Hematopoietic multipotent progenitor cell treated with erythropoietin and hydrocortisone succinate and interleukin-3 and kit ligand, for 8 days (in vitro differentiated cells): ENCODE results near the gene WRNIP1.
A peak's percentile ranks its signal among the peaks of the same experiment; 100 is the strongest.
"Not testable (repeated sequence)": the region's sequence is repeated elsewhere in the genome, so short reads cannot be mapped to it uniquely, and the experiment has no call there.

Experiments used
- DNase-seq: peaks from one replicate; pipeline ENCODE4 v3.0.0-alpha.2; 2015

The WRNIP1 gene

DNA sequence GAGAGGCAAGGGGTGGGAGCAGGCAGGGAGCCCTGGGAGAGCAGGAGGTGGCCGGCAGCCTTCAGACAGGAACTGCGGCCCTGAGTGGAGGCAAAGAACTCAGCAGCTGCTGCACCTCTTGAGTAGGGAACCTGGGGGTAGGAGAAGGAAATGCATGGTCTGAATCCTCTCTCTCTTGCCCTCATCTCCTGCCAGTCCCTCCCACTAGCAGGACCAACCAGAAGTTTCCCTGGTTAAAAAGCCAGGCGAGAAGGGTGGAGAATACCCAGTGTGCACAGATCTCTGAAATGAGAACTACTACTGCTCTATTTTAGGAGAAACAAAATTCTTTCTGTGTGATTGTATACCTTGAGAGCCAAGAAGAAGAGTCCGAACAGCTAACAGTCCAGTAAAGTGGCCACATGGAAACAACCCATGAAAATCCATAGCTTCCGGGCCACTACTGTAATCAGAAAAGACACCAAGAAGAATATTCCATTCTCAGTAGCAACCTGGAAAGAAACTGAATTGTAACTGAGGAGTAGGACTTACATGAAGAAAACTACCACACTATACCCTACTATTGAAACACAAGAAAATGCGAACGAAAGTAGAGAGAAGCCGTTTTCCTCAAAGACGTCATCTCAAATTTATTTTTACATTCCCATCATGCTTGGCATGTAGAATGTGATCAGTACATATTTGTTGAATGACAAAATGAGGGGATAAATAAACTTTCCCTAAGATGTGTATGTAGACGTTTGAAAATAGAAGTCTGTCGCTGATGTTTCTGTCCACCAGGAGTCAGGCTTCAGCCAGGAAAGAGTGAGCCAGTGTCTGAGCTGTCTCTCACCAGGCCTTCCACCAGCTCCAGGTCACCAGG lies 25.6 kb downstream of the WRNIP1 start:
- peak; percentile 82 for DNase-seq

DNA sequence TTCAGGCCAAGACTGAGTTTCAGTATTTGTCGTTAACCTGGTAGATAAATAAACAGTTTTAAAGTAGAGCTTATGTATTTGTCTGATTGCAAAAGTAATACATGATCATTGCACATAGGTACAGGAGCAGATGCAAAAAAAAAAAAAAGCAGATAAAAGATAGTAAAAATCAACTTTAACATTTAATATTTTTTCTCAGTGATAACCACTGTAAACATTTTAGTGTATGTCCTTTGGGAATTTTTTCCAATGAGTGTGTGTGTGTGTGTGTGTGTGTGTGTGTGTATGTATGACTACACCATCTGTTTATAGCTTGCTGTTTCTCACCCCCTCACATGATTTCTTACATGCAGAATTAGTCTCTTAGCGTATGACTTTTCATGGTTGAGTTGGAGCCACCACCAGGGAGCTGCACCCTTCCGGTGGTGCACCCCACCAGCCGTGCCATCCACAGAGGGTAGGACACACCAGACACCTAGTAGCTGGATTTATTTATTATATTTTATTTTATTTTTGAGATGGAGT lies 26.3 kb downstream of the WRNIP1 start:
- DNase-seq: no peak

DNA sequence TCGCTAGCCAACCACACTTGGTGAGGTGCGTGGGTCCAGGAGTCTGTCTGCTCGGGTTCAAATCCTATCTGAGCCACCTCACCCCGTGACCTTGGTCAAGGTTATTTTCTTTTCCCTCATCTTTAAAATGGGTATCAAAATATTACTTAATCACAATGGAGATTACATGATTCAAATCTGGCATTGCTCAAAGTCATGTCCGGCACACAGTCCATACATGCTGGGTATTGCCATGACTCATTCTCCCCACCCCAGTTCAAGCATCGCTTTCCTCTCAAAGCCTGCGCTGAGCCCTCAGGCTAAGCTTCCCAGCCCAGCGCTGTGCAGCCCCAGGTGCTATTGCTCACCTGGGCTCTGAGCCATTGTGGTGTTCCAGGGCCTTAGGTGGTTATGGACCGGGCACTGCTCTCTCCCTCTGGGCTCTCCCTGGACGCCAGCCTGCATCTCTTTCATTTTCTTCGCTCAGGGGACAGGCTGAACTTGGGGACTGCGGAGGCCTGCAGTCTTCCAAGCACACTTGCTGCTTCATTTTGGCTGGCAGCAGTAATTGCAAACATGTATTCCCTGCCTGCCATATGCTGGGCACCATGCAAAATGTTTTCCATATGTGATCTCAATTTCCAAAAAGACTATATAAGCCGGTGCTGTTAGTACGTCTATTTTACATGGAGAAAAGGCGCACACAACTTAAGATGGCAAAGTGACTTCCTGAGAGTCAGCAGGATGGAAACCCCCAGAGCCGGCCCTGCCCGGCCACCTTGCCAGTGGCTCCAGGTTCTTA lies 27.3 kb downstream of the WRNIP1 start:
- DNase-seq: no peak

DNA sequence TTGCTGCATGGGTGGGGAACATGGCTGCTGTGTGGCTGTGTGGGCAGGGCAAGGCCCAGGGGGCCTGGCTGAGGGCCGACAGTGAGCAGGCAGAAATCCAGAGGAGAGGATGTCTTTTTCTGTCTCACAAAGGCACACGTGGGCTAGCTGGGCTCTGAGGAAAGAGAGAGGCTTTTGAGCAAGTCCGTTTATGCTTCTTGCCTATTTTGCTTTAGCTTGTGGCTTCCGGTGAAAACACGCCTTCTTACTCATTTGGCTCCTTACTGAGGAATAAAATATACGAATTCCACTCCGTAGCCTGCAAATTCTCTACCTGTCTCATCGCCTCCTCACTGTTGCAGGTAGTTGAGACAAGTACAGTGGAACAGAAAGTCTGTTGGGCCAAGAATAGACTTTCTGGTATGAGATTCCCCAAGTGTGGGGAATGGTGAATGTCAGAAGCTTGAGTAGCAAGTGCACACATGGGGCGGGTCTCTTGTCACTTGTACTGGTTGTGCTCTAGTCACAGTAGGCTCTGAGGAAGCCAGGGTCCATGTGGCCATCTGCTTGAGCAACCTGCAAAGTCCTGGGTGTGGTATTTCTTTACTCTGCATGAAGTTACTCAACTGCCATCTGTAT lies 28.4 kb downstream of the WRNIP1 start:
- peak; percentile 65 for DNase-seq

DNA sequence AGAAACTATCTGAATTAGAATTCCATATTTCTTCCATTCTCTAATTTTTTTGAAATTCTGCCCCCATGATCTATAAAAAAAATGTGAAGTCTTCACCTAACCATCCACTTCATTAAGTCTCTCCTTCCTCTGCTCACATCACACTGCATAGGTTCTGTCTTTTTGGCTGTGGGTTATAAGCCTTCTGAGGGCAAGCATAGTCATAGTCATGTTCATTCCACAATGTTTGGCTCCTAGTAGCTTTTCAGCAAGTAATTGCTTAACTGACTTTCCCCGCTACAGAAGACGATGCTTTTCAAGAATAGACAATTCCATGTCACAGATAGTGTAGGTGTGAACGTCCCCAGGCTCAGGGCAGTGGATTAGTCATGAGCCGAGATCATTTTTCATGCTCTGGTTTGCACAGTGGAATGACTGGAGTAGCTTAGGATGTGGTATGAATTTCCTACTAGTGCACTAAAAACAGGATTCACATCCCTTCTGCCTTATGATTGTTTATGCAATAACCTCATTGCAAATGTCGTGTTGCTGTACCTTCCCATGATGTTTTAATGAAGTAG lies 29.1 kb downstream of the WRNIP1 start:
- no peak for DNase-seq

DNA sequence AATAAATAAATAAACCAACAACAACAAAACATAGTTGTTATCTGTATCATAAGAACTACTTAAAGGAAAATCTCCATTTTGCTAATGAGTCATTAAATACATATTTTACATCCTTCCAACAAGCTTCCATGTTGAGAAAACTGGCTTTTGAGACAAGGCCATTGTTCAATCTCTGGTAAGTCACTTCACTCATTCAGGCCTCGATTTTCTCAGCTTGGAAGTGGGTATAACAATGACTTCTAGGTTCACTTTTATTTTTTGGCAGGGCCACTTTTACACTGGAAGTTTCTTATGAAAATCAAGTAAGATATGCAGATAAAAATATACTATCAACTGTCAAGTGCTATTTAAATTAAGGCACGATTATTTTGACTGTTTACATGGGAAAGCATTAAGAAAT lies 30.0 kb downstream of the WRNIP1 start:
- no peak for DNase-seq

DNA sequence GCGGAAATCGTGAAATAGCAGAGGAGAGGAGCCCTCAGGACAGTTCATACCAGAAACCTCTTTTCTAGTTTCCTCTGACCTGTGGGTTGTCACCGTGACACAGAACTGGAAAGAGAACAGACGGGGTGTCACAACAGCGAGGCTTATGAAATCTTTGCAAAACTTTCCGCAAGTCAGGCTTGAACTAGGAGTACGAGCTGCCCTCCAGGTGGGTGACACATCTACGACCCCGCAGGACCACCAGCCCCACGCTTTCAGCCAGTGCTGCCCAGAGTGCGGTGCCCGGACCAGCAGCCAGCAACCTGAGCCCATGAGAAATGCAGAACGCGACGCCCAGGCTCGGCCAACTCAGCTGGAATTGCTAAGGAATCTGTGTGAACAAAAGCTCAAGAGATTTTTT lies 30.8 kb downstream of the WRNIP1 start:
- DNase-seq: no peak

DNA sequence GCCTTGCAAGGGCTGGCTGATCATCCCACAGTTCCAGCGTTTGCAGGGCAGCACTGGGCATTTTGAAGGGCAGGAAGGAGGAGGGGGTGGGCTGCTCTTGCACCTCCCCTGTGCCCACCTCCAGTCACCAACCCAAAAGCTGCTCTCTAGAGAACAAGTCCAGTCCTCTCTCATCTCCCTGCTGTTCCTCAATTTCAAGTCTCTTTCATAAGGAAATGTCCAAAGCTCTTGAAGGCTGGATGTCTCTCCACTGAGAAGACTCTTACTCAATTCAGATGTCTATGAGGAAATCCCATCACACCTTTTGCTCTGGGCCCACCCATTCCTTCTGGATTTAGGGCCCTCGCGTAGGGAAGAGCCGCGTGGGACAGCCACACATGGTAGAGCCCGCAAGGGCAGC lies 31.7 kb downstream of the WRNIP1 start:
- no peak for DNase-seq

DNA sequence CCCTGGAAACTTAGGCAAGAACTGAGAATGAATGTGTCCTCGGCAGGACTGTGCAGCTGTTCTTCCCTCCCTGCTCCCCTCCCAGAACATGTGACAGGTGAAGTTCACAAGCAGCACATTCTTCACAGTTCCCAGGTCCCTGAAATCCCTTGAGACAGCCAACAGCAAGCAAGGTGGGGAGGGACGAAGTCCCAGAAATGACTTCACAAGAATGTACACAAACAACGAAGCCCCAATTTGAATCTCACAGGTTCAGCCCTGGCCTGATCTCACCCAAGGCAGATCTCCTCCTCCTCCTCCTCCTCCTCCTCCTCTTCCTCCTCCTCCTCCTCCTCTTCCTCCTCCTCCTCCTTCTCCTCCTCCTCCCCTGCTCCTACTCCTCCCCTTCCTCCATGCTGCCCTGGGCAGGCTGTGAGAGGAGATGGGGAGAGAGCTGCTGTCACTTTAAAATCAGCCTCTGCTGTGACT lies 32.4 kb downstream of the WRNIP1 start:
- no peak for DNase-seq

DNA sequence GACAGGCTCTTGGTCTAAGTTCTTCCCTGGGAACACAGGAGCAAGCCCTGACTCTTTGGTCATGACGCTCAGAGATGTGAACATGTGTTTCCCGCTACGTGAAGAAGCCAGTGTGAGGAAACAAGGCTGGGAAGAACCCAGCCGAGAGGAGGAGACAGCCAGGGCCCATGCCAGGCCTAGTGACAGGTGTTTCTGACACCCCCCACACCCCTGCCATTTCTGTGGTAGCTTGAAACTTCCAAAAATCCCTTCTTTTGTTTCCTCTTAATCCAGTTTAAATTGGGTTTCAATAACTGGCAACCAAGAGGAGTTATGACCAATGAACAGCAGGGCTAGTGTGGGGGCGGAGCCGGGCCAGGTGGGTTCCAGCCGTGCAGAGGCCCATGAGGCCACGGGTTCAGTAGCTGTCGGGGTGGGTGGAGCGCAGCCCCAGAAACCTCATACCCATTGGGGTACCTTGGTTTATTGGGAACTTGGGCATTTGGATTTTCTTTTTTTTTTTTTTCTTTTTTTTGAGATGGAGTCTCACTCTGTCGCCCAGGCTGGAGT lies 33.5 kb downstream of the WRNIP1 start:
- DNase-seq: no peak

DNA sequence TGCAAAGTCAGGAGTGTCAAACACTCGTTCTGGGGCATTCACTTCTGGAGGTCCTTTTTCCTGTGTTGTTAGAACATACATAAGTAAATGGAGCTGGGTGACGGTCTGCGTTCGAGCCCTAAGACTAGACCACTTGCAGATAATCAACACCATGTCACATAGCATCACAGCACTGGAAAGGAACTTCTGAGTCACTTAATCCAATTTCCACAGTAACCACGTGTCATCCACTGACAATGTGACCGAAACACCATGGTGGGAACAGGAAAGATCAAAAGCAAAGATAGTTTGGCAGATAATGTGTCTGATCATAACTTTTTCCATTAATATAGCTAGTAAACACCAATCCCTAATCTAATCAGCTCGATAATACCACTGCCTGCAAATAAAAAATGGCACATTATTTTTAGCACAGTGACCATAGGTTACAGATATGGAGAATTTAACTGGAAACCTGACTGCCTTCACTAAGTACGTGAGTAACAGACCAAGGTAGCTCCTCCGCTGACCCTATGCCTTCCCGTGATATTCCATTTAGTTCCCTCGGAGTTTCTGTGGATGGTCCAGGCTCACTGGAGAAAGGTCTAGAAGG lies 34.8 kb downstream of the WRNIP1 start:
- peak; percentile 72 for DNase-seq

DNA sequence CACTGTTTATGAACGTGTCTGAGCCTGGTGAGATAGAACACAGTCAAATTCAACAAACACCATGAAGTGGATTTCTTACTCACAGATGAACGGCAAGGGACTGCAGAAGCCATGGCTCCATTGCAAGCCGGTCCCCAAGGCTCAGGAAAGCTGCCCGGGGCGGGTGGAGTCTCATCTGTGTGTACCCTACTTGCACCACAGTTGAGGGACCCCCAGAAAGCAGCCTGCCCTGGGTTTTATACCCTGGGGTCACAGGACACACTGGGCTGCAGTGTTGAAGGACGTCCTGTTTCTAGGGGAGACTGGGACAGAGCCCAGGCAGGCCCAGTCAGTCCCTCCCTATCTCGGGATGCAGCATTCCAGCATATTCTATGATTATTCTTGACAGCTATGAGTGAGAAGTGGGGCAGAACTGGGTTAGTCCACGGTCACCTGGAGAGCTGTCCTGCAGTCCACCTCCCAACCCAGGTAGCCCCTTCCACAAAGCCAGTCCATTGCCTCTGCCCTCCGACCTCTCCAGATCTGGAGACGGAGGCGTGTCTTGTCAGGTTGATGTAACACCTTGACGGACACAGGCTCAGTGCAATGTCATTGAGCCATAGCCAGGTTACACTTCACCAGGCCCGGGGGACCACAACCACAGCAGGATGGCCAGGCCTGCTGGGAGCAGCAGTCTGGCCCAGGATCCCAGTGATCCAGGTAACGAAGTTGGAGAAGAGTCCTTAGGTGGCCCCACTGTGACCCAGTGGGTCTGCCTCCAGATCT lies 35.5 kb downstream of the WRNIP1 start:
- DNase-seq: no peak

DNA sequence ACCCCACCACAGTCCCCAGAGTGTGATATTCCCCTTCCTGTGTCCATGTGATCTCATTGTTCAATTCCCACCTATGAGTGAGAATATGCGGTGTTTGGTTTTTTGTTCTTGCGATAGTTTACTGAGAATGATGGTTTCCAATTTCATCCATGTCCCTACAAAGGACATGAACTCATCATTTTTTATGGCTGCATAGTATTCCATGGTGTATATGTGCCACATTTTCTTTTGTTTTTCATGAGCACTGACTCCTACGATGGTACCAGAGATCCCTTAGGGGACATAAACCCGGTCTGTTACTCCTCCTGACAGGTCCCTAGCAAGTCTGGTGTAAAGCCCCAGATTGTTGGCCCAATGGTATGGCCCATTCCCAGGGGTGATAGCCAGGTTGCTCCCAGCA lies 36.5 kb downstream of the WRNIP1 start:
- not testable (repeated sequence) for DNase-seq

DNA sequence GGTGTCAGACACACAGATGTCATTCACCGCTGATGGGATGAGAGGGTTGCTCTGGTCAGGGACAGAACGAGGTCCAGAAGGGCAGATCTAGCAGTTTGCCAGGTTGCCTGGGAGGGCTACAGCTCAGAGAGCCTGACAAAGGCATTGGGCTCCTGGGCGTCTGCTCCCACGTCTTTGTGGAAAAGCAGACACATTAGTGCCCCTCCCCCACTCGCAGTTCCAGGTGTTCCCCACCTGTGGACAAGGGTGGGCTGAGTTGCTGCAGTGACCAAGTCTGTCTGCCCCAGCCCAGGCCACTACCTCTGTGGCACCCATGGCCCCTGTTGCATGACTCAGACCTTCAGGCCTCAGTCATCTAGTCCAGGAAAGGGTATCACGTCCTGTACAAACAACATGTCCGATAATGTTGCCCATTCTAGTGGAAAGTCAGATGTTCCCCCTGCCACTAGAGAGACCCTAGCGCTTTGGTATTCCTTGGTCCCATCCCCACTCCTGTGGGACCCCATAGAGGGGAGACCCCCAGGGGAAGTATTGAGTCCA lies 37.4 kb downstream of the WRNIP1 start:
- no peak for DNase-seq

DNA sequence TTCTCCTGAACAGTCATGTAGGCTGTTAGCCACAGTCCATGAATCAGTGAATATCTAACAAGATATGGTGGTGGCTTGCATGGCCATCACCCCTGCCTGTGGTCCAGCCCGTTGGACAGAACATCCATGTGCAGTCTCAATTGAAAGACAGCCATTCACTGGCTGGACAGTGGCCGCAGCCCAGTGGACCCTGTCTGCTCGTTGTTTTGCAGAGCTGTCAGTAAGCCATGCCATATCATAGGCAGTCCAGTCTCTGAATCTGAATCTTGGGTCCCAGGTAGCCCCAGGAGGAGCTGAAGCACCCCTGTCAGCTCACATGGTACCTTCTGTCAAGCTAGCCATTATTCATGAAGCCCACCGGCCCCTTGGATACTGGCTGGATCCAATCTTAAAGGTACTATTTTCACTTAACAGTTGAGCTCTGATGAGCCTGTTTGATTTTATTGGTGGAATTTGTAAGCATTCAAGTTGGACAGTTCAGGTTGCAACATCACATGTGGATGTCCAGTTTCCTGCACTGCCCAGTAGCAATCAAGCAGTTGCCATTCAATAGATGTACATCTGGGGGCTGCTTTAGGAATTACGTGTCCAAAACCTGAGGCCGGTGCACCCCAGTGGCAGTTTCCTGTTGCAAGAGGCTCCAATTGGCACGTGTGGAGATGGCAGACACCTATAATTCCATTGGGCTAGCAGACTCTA lies 38.7 kb downstream of the WRNIP1 start:
- DNase-seq: no peak

DNA sequence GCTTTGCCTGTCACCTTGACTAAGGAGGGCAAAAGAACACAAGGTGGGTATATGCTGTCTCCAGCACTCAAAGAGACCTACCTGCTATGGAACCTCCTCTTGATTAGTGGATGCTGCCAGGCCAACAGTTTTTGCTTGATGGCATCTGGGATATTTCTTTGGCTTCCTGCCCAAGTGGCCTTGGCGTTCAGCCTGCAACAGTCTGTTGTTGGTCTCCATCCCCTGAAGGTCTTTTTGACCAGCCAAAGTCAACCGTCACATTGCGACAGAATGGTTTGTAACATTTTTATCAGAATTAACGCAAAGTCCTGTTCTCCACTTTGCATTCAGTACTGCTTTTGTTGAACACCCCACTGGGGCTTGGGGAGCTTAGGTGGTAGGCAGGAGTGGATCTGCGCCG lies 39.3 kb downstream of the WRNIP1 start:
- DNase-seq: no peak

DNA sequence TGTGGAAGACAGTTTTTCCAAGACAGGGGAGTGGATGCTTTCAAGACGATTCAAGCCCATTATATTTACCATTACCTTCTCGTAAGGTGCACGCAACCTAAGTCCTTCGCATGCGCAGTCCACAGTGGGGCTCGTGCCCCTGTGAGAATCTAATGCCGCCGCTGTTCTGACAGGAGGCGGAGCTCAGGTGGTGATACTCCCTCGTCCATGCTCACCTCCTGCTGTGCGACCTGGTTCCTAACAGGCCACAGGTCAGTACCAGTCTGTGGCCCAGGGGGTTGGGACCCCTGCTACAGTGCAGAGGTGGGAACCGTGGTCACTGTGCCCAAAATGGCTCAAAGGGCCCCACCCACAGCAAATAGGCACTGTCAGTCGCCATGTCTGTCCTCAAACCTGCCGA lies 39.8 kb downstream of the WRNIP1 start:
- DNase-seq: no peak

DNA sequence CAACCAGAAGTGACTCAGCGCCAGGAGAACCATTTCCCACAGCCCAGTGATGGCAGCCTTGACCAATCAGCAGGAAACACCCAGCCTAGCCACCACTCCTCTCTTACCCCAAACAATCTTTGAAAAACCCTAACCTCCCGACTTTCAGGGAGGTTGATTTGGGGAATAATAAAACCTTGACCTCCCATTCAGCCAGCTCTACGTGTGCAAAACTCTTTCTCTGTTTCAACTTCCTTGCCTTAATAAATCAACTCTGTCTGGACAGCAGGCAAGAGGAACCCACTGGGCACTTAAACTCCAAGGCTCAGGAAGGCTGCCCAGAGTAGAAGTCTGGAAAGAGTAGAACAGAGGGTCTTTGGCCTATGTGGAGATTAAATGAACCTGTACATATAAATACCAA lies 41.5 kb downstream of the WRNIP1 start:
- DNase-seq: no peak

DNA sequence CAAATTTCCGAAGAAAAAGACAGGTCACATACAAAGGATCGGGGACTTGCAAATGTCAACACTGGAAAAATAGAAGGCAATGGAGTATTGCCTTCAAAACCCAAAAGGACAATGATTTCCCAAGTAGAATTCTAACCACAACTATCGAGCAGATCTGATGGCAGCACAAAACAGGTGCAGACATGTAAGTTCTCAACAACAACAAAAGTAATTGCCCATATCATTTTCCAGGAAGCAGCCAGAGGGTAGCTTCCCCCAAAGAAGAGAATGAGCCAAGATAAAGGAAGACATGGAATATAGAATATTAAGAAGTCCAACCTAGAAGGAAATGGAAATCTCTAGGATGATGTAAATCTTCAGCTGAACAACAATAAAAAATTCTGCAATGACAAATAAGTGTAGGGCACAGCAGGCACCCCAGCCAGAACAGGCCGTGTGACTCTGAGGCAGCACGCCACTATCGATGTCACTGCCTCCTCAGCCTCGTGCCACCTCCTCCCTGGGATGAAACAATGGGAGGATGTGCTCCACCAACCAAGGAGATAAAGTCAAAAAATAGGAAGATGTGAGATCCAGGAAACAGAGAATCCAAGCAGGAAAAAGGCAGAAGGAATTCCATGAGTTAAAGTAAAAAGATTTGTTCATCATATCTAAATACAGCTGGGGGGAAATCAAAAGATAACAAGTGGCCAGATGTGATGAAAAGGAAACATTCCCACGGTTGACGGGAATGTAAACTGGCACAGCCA lies 42.3 kb downstream of the WRNIP1 start:
- DNase-seq: no peak

DNA sequence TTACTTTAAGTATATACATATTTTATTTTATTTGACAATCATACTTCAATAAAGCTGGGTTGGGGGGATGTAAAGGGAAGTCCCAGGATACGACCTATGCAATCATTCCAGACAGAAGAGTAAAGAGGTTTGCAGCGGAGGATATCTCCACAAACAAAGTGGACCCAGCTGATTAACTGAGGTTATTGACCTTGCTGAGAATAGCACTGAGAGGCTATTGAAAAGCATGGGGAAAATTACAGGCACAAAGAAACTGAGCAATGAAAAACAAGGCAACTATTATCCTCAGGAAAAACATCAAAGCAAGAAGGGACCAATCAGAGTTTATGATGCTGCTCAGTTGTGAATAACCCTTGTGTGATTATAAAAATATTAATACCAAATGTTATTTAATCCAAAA lies 43.8 kb downstream of the WRNIP1 start:
- no peak for DNase-seq
